Neural progenitor cell (in vitro differentiated cells): ENCODE data around the gene ANKRD18B. TPM values are rescaled to one million over a fixed set of nuclear protein-coding genes. Genes with fewer than 3 reads are reported as not detected.
"Not testable (repeated sequence)": the region's sequence is repeated elsewhere in the genome, so short reads cannot be mapped to it uniquely, and the experiment has no call there.

Experiments used
- DNase-seq: peaks from one replicate; pipeline ENCODE4 v3.0.0-alpha.2; 2016; ENCODE audit warnings: low spot score
- H2AFZ ChIP-seq: fragments of 200-600 bp; sonication (generic); replicated peaks from 2 replicates; pipeline ENCODE4 v1.6.1; 2016; ENCODE audit warnings: antibody characterized with exemption
- H3F3A ChIP-seq: fragments of 200-600 bp; sonication (generic); 2 replicates; pipeline ENCODE4 v1.6.1; 2016; ENCODE audit warnings: antibody characterized with exemption, low read depth
- H3K27ac ChIP-seq: fragments of 200-600 bp; sonication (generic); 2 replicates; pipeline ENCODE4 v1.5.1; 2016; ENCODE audit warnings: mild to moderate bottlenecking
- H3K27me3 ChIP-seq: fragments of 200-600 bp; sonication (generic); 2 replicates; pipeline ENCODE4 v1.6.1; 2016; ENCODE audit warnings: mild to moderate bottlenecking, moderate library complexity
- H3K36me3 ChIP-seq: fragments of 200-600 bp; sonication (generic); 2 replicates; pipeline ENCODE4 v1.5.1; 2016
- H3K4me1 ChIP-seq: fragments of 200-600 bp; sonication (generic); 2 replicates; pipeline ENCODE4 v1.6.1; 2016; ENCODE audit warnings: mixed run types
- H3K4me2 ChIP-seq: fragments of 200-600 bp; sonication (generic); 2 replicates; pipeline ENCODE4 v1.6.1; 2016
- H3K4me3 ChIP-seq: fragments of 200-600 bp; sonication (generic); 2 replicates; pipeline ENCODE4 v1.5.1; 2016
- H3K79me2 ChIP-seq: fragments of 200-600 bp; sonication (generic); 2 replicates; pipeline ENCODE4 v1.6.1; 2016; ENCODE audit warnings: low read depth
- H3K9ac ChIP-seq: fragments of 200-600 bp; sonication (generic); 2 replicates; pipeline ENCODE4 v1.6.1; 2016
- H3K9me3 ChIP-seq: fragments of 200-600 bp; sonication (generic); 2 replicates; pipeline ENCODE4 v1.5.1; 2016; ENCODE audit warnings: low read depth
- H4K20me1 ChIP-seq: fragments of 200-600 bp; sonication (generic); 2 replicates; pipeline ENCODE4 v1.6.1; 2016; ENCODE audit warnings: low read depth
- H3K27ac Mint-ChIP-seq: 3 replicates; pipeline ENCODE4 v1.8.0; 2021; ENCODE audit warnings: mixed read lengths
- H3K27me3 Mint-ChIP-seq: 2 replicates; pipeline ENCODE4 v1.8.0; 2022; ENCODE audit warnings: low read depth, mild to moderate bottlenecking, inconsistent platforms, moderate library complexity, mixed read lengths; ENCODE audit not compliant: insufficient read depth
- H3K36me3 Mint-ChIP-seq: 3 replicates; pipeline ENCODE4 v1.8.0; 2021; ENCODE audit warnings: mixed read lengths
- H3K4me1 Mint-ChIP-seq: 3 replicates; pipeline ENCODE4 v1.8.0; 2021; ENCODE audit warnings: mixed read lengths
- H3K4me3 Mint-ChIP-seq: 3 replicates; pipeline ENCODE4 v1.8.0; 2021; ENCODE audit warnings: mild to moderate bottlenecking, moderate library complexity, mixed read lengths
- H3K9me3 Mint-ChIP-seq: 3 replicates; pipeline ENCODE4 v1.8.0; 2020; ENCODE audit warnings: mixed read lengths
- CTCF ChIP-seq: fragments of 200-600 bp; sonication (generic); IDR thresholded peaks from 2 replicates; pipeline ENCODE4 v1.5.1; 2017; ENCODE audit warnings: antibody characterized with exemption, mild to moderate bottlenecking
- EZH2 ChIP-seq: fragments of 200-600 bp; sonication (generic); IDR thresholded peaks from 2 replicates; pipeline ENCODE4 v1.6.1; 2017; ENCODE audit warnings: antibody characterized with exemption, mild to moderate bottlenecking, moderate library complexity
- EZH2phosphoT487 ChIP-seq: fragments of 200-600 bp; sonication (generic); IDR thresholded peaks from 2 replicates; pipeline ENCODE4 v1.6.1; 2017; ENCODE audit warnings: antibody characterized with exemption
- total RNA-seq: library from RNA; depleted of rRNA; stranded (reverse); fragments of >200 nt; gene quantifications from 2 replicates; pipeline ENCODE4 v1.2.3, GENCODE V29; 2015; ENCODE audit warnings: low replicate concordance

Gene ANKRD18B
- total RNA-seq, 1 donor from 2014 or later: 14.7 TPM

GRCh38 chr9:33614001-33614687, 90.1 kb downstream of the ANKRD18B start:
- Histone ChIP-seq H3K4me3 (no peak overlapping the region), H3K4me1 (no peaks in the 10 kb centered on the region), H4K20me1 (no peaks in the 10 kb centered on the region), H2AFZ (no peak overlapping the region), H3K27me3 (no peaks in the 10 kb centered on the region), H3K36me3 (no peaks in the 10 kb centered on the region), H3K4me2 (no peak overlapping the region), H3K9ac (no peak overlapping the region), H3K9me3 (no peaks in the 10 kb centered on the region), H3K79me2 (no peaks in the 10 kb centered on the region), H3K27ac (no peak overlapping the region), H3F3A (no peaks in the 10 kb centered on the region)
- no peaks in the 10 kb centered on the region for H3K4me1 Mint-ChIP-seq
- H3K27ac Mint-ChIP-seq: no peak overlapping the region
- no peaks in the 10 kb centered on the region for H3K27me3 Mint-ChIP-seq
- no peak for DNase-seq
- no peaks in the 10 kb centered on the region for H3K36me3 Mint-ChIP-seq
- TF ChIP-seq EZH2phosphoT487 (no peak), EZH2 (no peak), CTCF (no peak)
- H3K9me3 Mint-ChIP-seq: peaks cover 2% of the 10 kb centered on the region
- H3K4me3 Mint-ChIP-seq: no peak overlapping the region

- H3K4me3 Mint-ChIP-seq, H3K79me2 ChIP-seq, H3K4me1 ChIP-seq, H3F3A ChIP-seq, H3K4me1 Mint-ChIP-seq, H3K27ac Mint-ChIP-seq, H3K4me3 ChIP-seq, H3K27me3 Mint-ChIP-seq, H3K9me3 Mint-ChIP-seq, H3K9me3 ChIP-seq, DNase-seq, H3K4me2 ChIP-seq, H3K27ac ChIP-seq, H3K27me3 ChIP-seq, H2AFZ ChIP-seq, H3K9ac ChIP-seq, H3K36me3 Mint-ChIP-seq, H3K36me3 ChIP-seq, H4K20me1 ChIP-seq: not testable (repeated sequence)
Measured at GRCh38 chr9:33618370-33618769, 94.3 kb downstream of the ANKRD18B start.

- H3K79me2 ChIP-seq: no peaks in the 10 kb centered on the region
- Mint-ChIP-seq H3K27ac (no peak overlapping the region), H3K9me3 (no peaks in the 10 kb centered on the region), H3K27me3 (peaks cover 3% of the 10 kb centered on the region), H3K4me1 (no peaks in the 10 kb centered on the region), H3K4me3 (no peak overlapping the region), H3K36me3 (no peaks in the 10 kb centered on the region)
- H3K4me2 ChIP-seq: no peak overlapping the region
- no peaks in the 10 kb centered on the region for H4K20me1 ChIP-seq
- no peak for DNase-seq
- no peak overlapping the region for H3K9ac ChIP-seq
- no peaks in the 10 kb centered on the region for H3K27me3 ChIP-seq
- H3K27ac ChIP-seq: no peak overlapping the region
- H3K9me3 ChIP-seq: no peaks in the 10 kb centered on the region
- H2AFZ ChIP-seq: no peak overlapping the region
- no peak for TF ChIP-seq EZH2phosphoT487
- no peak for TF ChIP-seq CTCF
- no peak for TF ChIP-seq EZH2
- H3F3A ChIP-seq: no peaks in the 10 kb centered on the region
- no peak overlapping the region for H3K4me3 ChIP-seq
- H3K36me3 ChIP-seq: no peaks in the 10 kb centered on the region
- H3K4me1 ChIP-seq: no peaks in the 10 kb centered on the region
Measured at GRCh38 chr9:33619666-33620404, 95.8 kb downstream of the ANKRD18B start.
